ENCODE data around the gene ENO1. TPM values are rescaled to one million over a fixed set of nuclear protein-coding genes. Genes with fewer than 3 reads are reported as not detected.

The ENO1 gene
- polyA plus RNA-seq, 2 donors: 403 to 1,101 TPM

- peaks cover 2 to 6% of the 10 kb centered on the region in 2 donors for H3K4me1 ChIP-seq (ENCODE audit: control insufficient read depth in 2 of 2, insufficient read depth in 2 of 2, low read length in 1 of 2)
- H3K27ac ChIP-seq (ENCODE audit: low read depth in 2 of 2, low read length in 1 of 2): peak overlapping the region in 1 of 2 donors; percentile 20
- H3K9me3 ChIP-seq (ENCODE audit: control insufficient read depth in 2 of 2, insufficient read depth in 1 of 2, low read depth in 1 of 2, low read length in 1 of 2): no peaks in the 10 kb centered on the region
- H3K27me3 ChIP-seq (ENCODE audit: control insufficient read depth in 1 of 2, insufficient read depth in 2 of 2, low read length in 2 of 2): no peaks in the 10 kb centered on the region
- H3K36me3 ChIP-seq (ENCODE audit: control insufficient read depth in 2 of 2, insufficient read depth in 2 of 2, low read length in 1 of 2): peaks cover 67 to 71% of the 10 kb centered on the region in 2 donors
- WGBS, 2 donors: 77 to 78% methylated on average over 11 of the region's 11 CpGs
- no peak overlapping the region for H3K4me3 ChIP-seq (ENCODE audit: low read depth in 1 of 2, low read length in 2 of 2)
Observed at GRCh38 chr1:8866792-8867415, 11.6 kb downstream of the ENO1 start.

- H3K9me3 ChIP-seq (ENCODE audit: control insufficient read depth in 2 of 2, insufficient read depth in 1 of 2, low read depth in 1 of 2, low read length in 1 of 2): no peaks in the 10 kb centered on the region
- no peak overlapping the region for H3K27ac ChIP-seq (ENCODE audit: low read depth in 2 of 2, low read length in 1 of 2)
- peaks cover 62 to 68% of the 10 kb centered on the region in 2 donors for H3K36me3 ChIP-seq (ENCODE audit: control insufficient read depth in 2 of 2, insufficient read depth in 2 of 2, low read length in 1 of 2)
- H3K27me3 ChIP-seq (ENCODE audit: control insufficient read depth in 1 of 2, insufficient read depth in 2 of 2, low read length in 2 of 2): no peaks in the 10 kb centered on the region
- 85 to 92% methylated on average over 10 of the region's 10 CpGs for WGBS, 2 donors
- H3K4me3 ChIP-seq (ENCODE audit: low read depth in 1 of 2, low read length in 2 of 2): no peak overlapping the region
- H3K4me1 ChIP-seq (ENCODE audit: control insufficient read depth in 2 of 2, insufficient read depth in 2 of 2, low read length in 1 of 2): peaks cover under 1 to 2% of the 10 kb centered on the region in 2 donors
Observed at GRCh38 chr1:8866173-8866791, 12.2 kb downstream of the ENO1 start.

GRCh38 chr1:8864713-8865344 lies 13.7 kb downstream of the ENO1 start:
- H3K27me3 ChIP-seq (ENCODE audit: control insufficient read depth in 1 of 2, insufficient read depth in 2 of 2, low read length in 2 of 2): no peaks in the 10 kb centered on the region
- H3K9me3 ChIP-seq (ENCODE audit: control insufficient read depth in 2 of 2, insufficient read depth in 1 of 2, low read depth in 1 of 2, low read length in 1 of 2): no peaks in the 10 kb centered on the region
- H3K4me1 ChIP-seq (ENCODE audit: control insufficient read depth in 2 of 2, insufficient read depth in 2 of 2, low read length in 1 of 2): peaks cover 0 to 2% of the 10 kb centered on the region in 2 donors
- H3K4me3 ChIP-seq (ENCODE audit: low read depth in 1 of 2, low read length in 2 of 2): no peak overlapping the region
- no peak overlapping the region for H3K27ac ChIP-seq (ENCODE audit: low read depth in 2 of 2, low read length in 1 of 2)
- 84 to 90% methylated on average over 6 of the region's 6 CpGs for WGBS, 2 donors
- peaks cover 57 to 70% of the 10 kb centered on the region in 2 donors for H3K36me3 ChIP-seq (ENCODE audit: control insufficient read depth in 2 of 2, insufficient read depth in 2 of 2, low read length in 1 of 2)

GRCh38 chr1:8863794-8864233 lies 14.7 kb downstream of the ENO1 start:
- Histone ChIP-seq H3K36me3 (ENCODE audit: control insufficient read depth in 2 of 2, insufficient read depth in 2 of 2, low read length in 1 of 2) (peaks cover 51 to 71% of the 10 kb centered on the region in 2 donors), H3K27ac (ENCODE audit: low read depth in 2 of 2, low read length in 1 of 2) (no peak overlapping the region), H3K4me1 (ENCODE audit: control insufficient read depth in 2 of 2, insufficient read depth in 2 of 2, low read length in 1 of 2) (peaks cover 0 to 2% of the 10 kb centered on the region in 2 donors), H3K4me3 (ENCODE audit: low read depth in 1 of 2, low read length in 2 of 2) (no peak overlapping the region), H3K9me3 (ENCODE audit: control insufficient read depth in 2 of 2, insufficient read depth in 1 of 2, low read depth in 1 of 2, low read length in 1 of 2) (no peaks in the 10 kb centered on the region), H3K27me3 (ENCODE audit: control insufficient read depth in 1 of 2, insufficient read depth in 2 of 2, low read length in 2 of 2) (no peaks in the 10 kb centered on the region)
- 92 to 93% methylated on average over 13 of the region's 13 CpGs for WGBS, 2 donors

GRCh38 chr1:8863138-8863537 lies 15.3 kb downstream of the ENO1 start:
- H3K36me3 ChIP-seq (ENCODE audit: control insufficient read depth in 2 of 2, insufficient read depth in 2 of 2, low read length in 1 of 2): peaks cover 51 to 71% of the 10 kb centered on the region in 2 donors
- no peak overlapping the region for H3K4me3 ChIP-seq (ENCODE audit: low read depth in 1 of 2, low read length in 2 of 2)

GRCh38 chr1:8862528-8862927 lies 16.0 kb downstream of the ENO1 start:
- Histone ChIP-seq H3K9me3 (ENCODE audit: control insufficient read depth in 2 of 2, insufficient read depth in 1 of 2, low read depth in 1 of 2, low read length in 1 of 2) (no peaks in the 10 kb centered on the region), H3K4me1 (ENCODE audit: control insufficient read depth in 2 of 2, insufficient read depth in 2 of 2, low read length in 1 of 2) (peaks cover 0 to 2% of the 10 kb centered on the region in 2 donors), H3K36me3 (ENCODE audit: control insufficient read depth in 2 of 2, insufficient read depth in 2 of 2, low read length in 1 of 2) (peaks cover 51 to 71% of the 10 kb centered on the region in 2 donors), H3K27ac (ENCODE audit: low read depth in 2 of 2, low read length in 1 of 2) (no peak overlapping the region), H3K4me3 (ENCODE audit: low read depth in 1 of 2, low read length in 2 of 2) (no peak overlapping the region), H3K27me3 (ENCODE audit: control insufficient read depth in 1 of 2, insufficient read depth in 2 of 2, low read length in 2 of 2) (no peaks in the 10 kb centered on the region)
- 74 to 89% methylated on average over 4 of the region's 4 CpGs for WGBS, 2 donors

More at GRCh38 chr1:8863138-8863537, 15.3 kb downstream of the ENO1 start:
- Histone ChIP-seq H3K4me1 (ENCODE audit: control insufficient read depth in 2 of 2, insufficient read depth in 2 of 2, low read length in 1 of 2) (peaks cover 0 to 2% of the 10 kb centered on the region in 2 donors), H3K27ac (ENCODE audit: low read depth in 2 of 2, low read length in 1 of 2) (no peak overlapping the region), H3K9me3 (ENCODE audit: control insufficient read depth in 2 of 2, insufficient read depth in 1 of 2, low read depth in 1 of 2, low read length in 1 of 2) (no peaks in the 10 kb centered on the region), H3K27me3 (ENCODE audit: control insufficient read depth in 1 of 2, insufficient read depth in 2 of 2, low read length in 2 of 2) (no peaks in the 10 kb centered on the region)
- 89 to 92% methylated on average over 7 of the region's 7 CpGs for WGBS, 2 donors

- 78 to 83% methylated on average over 21 of the region's 21 CpGs for WGBS, 2 donors
- Histone ChIP-seq H3K4me1 (ENCODE audit: control insufficient read depth in 2 of 2, insufficient read depth in 2 of 2, low read length in 1 of 2) (peaks cover 0 to 2% of the 10 kb centered on the region in 2 donors), H3K27ac (ENCODE audit: low read depth in 2 of 2, low read length in 1 of 2) (no peak overlapping the region), H3K27me3 (ENCODE audit: control insufficient read depth in 1 of 2, insufficient read depth in 2 of 2, low read length in 2 of 2) (no peaks in the 10 kb centered on the region), H3K36me3 (ENCODE audit: control insufficient read depth in 2 of 2, insufficient read depth in 2 of 2, low read length in 1 of 2) (peaks cover 42 to 66% of the 10 kb centered on the region in 2 donors), H3K4me3 (ENCODE audit: low read depth in 1 of 2, low read length in 2 of 2) (no peak overlapping the region), H3K9me3 (ENCODE audit: control insufficient read depth in 2 of 2, insufficient read depth in 1 of 2, low read depth in 1 of 2, low read length in 1 of 2) (no peaks in the 10 kb centered on the region)
Observed at GRCh38 chr1:8860738-8861516, 17.6 kb downstream of the ENO1 start.

GRCh38 chr1:8858888-8859706 lies 19.4 kb downstream of the ENO1 start:
- no peaks in the 10 kb centered on the region for H3K9me3 ChIP-seq (ENCODE audit: control insufficient read depth in 2 of 2, insufficient read depth in 1 of 2, low read depth in 1 of 2, low read length in 1 of 2)
- H3K27ac ChIP-seq (ENCODE audit: low read depth in 2 of 2, low read length in 1 of 2): no peak overlapping the region
- H3K4me3 ChIP-seq (ENCODE audit: low read depth in 1 of 2, low read length in 2 of 2): no peak overlapping the region
- H3K36me3 ChIP-seq (ENCODE audit: control insufficient read depth in 2 of 2, insufficient read depth in 2 of 2, low read length in 1 of 2): peaks cover 26 to 52% of the 10 kb centered on the region in 2 donors
- WGBS, 2 donors: 70 to 71% methylated on average over 12 of the region's 12 CpGs
- H3K27me3 ChIP-seq (ENCODE audit: control insufficient read depth in 1 of 2, insufficient read depth in 2 of 2, low read length in 2 of 2): no peaks in the 10 kb centered on the region
- H3K4me1 ChIP-seq (ENCODE audit: control insufficient read depth in 2 of 2, insufficient read depth in 2 of 2, low read length in 1 of 2): peaks cover 2 to 5% of the 10 kb centered on the region in 2 donors
